BE2C (cell line): ENCODE data around the gene SIM1.

Source experiments
- DNase-seq: peaks from one replicate; pipeline ENCODE4 v3.0.0-alpha.2; 2020
- H3K27me3 ChIP-seq: fragments of 250-450 bp; sonication (Bioruptor Pico); 2 replicates; pipeline ENCODE4 v1.5.1; 2020; ENCODE audit warnings: mild to moderate bottlenecking
- H3K36me3 ChIP-seq: fragments of 250-450 bp; sonication (Bioruptor Pico); 2 replicates; pipeline ENCODE4 v1.5.1; 2020; ENCODE audit warnings: mild to moderate bottlenecking
- H3K4me1 ChIP-seq: fragments of 250-450 bp; sonication (Bioruptor Pico); 2 replicates; pipeline ENCODE4 v1.5.1; 2020
- H3K4me3 ChIP-seq: 2 replicates; pipeline ENCODE4 v1.5.1; 2011; ENCODE audit warnings: low read depth, low read length
- H3K9me3 ChIP-seq: fragments of 250-450 bp; sonication (Bioruptor Pico); 2 replicates; pipeline ENCODE4 v1.5.1; 2020
- TF ChIP-seq, protein P1 (sequence below): IDR thresholded peaks from 2 replicates; pipeline ENCODE4 v1.5.1; 2012; ENCODE audit warnings: mild to moderate bottlenecking, low read depth, low read length

SIM1 gene

DNA sequence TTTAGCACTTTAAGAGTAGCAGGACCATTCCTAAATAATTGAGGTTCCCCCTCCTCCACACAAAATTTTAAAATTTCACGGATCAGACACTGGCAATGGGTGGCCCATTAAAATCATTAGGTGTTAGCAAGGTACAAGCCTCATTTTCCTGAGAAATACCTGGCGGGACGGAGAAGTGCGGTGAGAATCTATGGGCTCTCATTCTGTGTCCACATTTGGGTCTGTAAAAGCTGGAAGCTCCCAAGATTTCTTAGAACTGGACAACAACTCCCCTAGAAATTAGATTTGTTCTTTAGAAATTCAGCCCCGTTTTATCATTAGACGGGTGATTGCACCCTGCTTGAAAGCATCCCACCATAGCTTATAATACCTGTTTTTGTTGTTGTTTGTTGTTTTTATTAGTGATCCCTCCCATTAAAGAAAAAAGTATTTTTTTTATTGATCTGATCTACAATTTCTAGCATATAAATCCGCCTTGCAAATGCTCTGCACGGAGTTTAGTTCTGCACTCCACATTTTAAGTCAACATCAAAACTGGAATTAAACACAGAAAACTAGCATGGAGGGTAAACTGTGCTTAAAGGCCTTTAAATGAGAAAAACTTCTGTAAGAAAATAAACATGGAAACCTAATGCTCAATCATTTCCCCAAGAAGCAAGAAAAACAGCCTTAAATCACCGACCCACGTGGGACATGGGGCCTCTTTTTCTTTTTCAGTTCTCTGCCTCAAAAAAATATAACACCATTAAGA lies 5.7 kb downstream of the SIM1 start:
- peaks cover 100% of the 10 kb centered on the region for H3K27me3 ChIP-seq
- no peaks in the 10 kb centered on the region for H3K36me3 ChIP-seq
- no peaks in the 10 kb centered on the region for H3K4me1 ChIP-seq
- TF ChIP-seq, protein P1, sequence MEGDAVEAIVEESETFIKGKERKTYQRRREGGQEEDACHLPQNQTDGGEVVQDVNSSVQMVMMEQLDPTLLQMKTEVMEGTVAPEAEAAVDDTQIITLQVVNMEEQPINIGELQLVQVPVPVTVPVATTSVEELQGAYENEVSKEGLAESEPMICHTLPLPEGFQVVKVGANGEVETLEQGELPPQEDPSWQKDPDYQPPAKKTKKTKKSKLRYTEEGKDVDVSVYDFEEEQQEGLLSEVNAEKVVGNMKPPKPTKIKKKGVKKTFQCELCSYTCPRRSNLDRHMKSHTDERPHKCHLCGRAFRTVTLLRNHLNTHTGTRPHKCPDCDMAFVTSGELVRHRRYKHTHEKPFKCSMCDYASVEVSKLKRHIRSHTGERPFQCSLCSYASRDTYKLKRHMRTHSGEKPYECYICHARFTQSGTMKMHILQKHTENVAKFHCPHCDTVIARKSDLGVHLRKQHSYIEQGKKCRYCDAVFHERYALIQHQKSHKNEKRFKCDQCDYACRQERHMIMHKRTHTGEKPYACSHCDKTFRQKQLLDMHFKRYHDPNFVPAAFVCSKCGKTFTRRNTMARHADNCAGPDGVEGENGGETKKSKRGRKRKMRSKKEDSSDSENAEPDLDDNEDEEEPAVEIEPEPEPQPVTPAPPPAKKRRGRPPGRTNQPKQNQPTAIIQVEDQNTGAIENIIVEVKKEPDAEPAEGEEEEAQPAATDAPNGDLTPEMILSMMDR, result no peak
- H3K9me3 ChIP-seq, result peaks cover 5% of the 10 kb centered on the region
- H3K4me3 ChIP-seq, result no peak overlapping the region
- DNase-seq, result no peak

DNA sequence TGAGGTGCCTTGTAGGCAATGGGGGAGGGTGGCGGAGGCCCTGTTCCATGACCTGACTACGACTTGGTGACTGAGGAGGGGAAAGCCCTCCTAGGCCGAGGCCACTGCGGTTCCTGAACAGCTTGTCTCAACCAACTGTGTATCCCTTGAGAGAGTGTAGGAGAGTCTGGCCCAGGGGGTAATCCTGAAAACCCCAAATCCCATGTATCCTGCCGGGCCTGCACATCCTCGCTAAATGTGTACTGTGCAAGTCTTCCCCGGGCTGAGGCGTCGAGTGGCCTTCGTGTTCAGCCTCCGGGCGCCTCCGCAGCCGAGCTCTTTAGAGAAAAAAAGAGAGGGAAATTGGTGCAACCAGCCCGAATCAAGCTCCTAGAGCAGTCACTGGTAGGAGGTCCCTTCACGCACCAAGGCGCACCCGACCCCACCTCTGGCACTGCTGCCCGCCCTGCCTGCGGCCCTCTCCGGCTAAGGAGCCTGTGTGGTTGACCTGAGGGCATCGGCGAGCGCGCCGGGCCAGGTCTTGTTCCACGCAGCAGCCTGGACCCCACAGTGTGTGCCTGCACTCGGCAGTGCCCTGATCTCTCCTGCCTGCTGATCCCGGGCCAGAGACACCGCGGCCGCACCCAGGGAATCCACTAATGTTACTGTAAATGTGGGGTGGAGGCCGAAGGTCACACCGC lies 7.3 kb downstream of the SIM1 start:
- Histone ChIP-seq H3K4me1 (no peaks in the 10 kb centered on the region), H3K27me3 (peaks cover 100% of the 10 kb centered on the region), H3K9me3 (peaks cover 5% of the 10 kb centered on the region), H3K36me3 (no peaks in the 10 kb centered on the region), H3K4me3 (no peak overlapping the region)
- DNase-seq, result no peak
- TF ChIP-seq, protein P1, result no peak

DNA sequence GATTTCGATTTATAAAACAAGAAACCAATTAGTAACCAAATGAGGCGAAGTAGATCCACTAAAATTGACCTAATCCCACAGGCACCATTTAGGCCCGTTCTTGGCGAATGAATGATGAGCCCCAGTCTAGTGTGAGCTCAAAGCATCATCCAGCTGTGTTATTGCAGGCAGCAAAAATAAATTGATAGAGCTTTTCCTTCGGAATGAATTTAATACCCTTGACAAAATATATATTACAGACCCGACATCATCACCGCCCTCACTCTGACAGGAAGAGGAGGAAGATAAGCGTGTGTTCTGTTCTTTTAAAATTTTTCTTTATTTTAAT lies 7.8 kb downstream of the SIM1 start:
- H3K4me1 ChIP-seq, result no peaks in the 10 kb centered on the region
- peaks cover 5% of the 10 kb centered on the region for H3K9me3 ChIP-seq
- no peaks in the 10 kb centered on the region for H3K36me3 ChIP-seq
- TF ChIP-seq, protein P1, result no peak
- no peak overlapping the region for H3K4me3 ChIP-seq
- no peak for DNase-seq
- H3K27me3 ChIP-seq, result peaks cover 100% of the 10 kb centered on the region

DNA sequence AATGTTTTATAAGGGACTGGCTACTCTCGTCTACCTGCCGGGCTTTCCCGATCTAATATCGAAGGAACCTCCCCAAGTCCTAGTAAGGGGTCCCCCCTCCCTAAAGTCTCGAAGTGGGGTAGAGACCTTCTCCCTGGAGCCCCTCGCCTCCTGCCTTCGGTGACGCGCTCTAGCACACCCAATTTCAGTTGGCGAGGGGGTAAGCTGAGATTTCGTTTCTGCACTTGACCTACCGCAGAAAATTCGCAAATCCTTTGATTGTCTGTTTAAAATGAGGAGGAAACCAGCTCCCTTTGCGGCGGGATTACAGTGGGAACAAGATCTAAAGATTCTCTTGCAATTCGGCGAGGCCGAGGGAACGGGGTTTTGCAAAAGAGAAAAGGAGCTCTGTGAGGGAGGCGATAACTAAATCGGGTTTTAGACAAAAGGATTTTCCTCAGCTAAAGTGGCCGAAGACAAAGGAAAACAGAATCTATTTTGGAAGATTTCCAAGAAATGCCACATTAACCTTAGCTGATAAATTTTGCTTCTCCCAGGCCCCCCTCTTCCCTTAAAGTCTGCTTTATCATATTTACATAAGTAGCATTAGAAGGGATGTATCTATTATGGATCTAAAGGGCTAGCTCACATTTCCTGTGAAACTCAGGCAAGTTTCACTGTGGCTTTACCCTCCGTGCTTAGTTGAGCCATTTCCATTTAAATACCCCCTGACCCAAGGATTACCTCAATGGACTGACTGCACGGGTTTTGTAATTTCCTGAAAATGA lies 8.4 kb downstream of the SIM1 start:
- Histone ChIP-seq H3K9me3 (peaks cover 5% of the 10 kb centered on the region), H3K4me1 (no peaks in the 10 kb centered on the region), H3K4me3 (no peak overlapping the region), H3K27me3 (peaks cover 100% of the 10 kb centered on the region), H3K36me3 (no peaks in the 10 kb centered on the region)
- TF ChIP-seq, protein P1, result no peak
- DNase-seq, result no peak

DNA sequence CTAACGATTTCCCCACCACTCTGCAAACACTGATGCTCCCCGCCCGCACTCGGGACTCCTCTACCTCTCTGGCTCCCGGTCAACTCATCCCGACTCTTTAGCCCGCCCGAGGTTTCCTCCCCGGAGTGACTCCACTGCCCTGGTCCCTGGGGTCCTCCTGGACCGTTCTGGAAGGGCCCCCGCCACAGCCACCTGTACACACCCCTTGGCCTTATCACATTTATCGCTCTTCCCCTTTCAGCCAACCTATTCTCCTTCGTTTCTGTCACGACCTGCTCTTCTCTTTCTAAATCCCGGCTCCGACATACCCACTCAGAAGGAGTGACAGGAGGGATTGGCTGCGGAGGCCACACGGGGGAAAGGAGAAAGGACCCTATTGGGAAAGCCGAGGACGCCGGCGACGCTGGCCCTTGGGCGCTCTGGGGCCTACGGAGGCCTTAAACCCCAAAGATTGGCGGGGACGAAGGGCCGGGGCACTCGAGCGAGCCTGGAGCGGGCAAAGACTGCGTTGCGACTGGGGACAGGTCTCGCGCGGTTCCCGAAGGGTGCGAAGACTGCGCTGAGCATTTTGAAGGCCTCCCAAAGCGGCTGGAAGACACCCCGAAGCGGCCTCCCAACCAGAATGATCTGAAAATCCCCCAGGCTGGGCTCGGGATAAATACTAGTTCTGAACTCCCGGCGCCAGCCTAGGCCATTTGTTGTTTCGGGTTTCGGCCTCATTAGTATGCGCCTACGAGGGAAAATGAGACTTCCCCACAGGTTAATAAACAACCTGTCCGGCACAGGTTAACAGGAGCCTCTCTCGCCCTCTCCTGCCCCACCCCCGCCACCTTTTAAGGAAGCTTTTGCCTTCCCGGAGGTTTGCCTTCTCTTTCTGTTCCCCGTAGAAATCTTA lies 9.2 kb downstream of the SIM1 start:
- TF ChIP-seq, protein P1, result no peak
- no peaks in the 10 kb centered on the region for H3K4me1 ChIP-seq
- peaks cover 100% of the 10 kb centered on the region for H3K27me3 ChIP-seq
- H3K9me3 ChIP-seq, result peaks cover 5% of the 10 kb centered on the region
- no peak overlapping the region for H3K4me3 ChIP-seq
- H3K36me3 ChIP-seq, result no peaks in the 10 kb centered on the region
- no peak for DNase-seq
